Naive thymus-derived CD4-positive, alpha-beta T cell (primary cell): ENCODE data around the gene ATP9A. TPM values are rescaled to one million over a fixed set of nuclear protein-coding genes. Genes with fewer than 3 reads are reported as not detected.

Source experiments
- ATAC-seq: fragments of 150-1000 bp; cut with Tn5 transposase; 2 replicates; pipeline ENCODE4 v1.10.0; 2021; ENCODE audit warnings: mild to moderate bottlenecking, moderate library complexity
- CTCF ChIA-PET: fragments of 350-600 bp; sonication (Branson Sonifier 250); formaldehyde crosslinking; loops from one replicate; lab custom pipeline; 2021; ENCODE audit warnings: antibody characterized with exemption; lab: Charles Lee
- POLR2A ChIA-PET: fragments of 350-600 bp; sonication (Branson Sonifier 250); formaldehyde crosslinking; loops from one replicate; lab custom pipeline; 2021; ENCODE audit warnings: antibody characterized with exemption, inconsistent platforms; lab: Charles Lee
- DNase-seq, 9 donors: peaks; one replicate each; pipeline versions ENCODE4 v3.0.0 to v3.0.0-alpha.2; 2020 to 2022; ENCODE audit warnings: mixed read lengths in 1 of 9
- H3K27ac ChIP-seq: one replicate; pipeline ENCODE4 v1.7.0; 2013; ENCODE audit warnings: mild to moderate bottlenecking, low read depth, low read length, moderate library complexity
- H3K27me3 ChIP-seq, 2 donors: one replicate each; pipeline ENCODE4 v1.7.0; 2013; ENCODE audit warnings: low read length in 2 of 2, mild to moderate bottlenecking in 2 of 2, moderate library complexity in 2 of 2; ENCODE audit not compliant: control insufficient read depth in 2 of 2, insufficient read depth in 2 of 2
- H3K36me3 ChIP-seq, 3 experiments: 1 replicate in 2 of 3; 2 replicates in 1 of 3; pipeline ENCODE4 v1.7.0; 2013; ENCODE audit warnings: low read length in 3 of 3, mild to moderate bottlenecking in 3 of 3, moderate library complexity in 1 of 3; ENCODE audit not compliant: insufficient read depth in 3 of 3, control insufficient read depth in 2 of 3
- H3K4me1 ChIP-seq, 2 donors: one replicate each; pipeline ENCODE4 v1.7.0; 2013; ENCODE audit warnings: low read length in 2 of 2, mild to moderate bottlenecking in 2 of 2, moderate library complexity in 1 of 2; ENCODE audit not compliant: control insufficient read depth in 2 of 2, insufficient read depth in 2 of 2
- H3K4me3 ChIP-seq: 2 replicates; pipeline ENCODE4 v1.7.0; 2013; ENCODE audit warnings: mild to moderate bottlenecking, low read length
- H3K9me3 ChIP-seq, 3 experiments: 1 replicate in 2 of 3; 2 replicates in 1 of 3; pipeline ENCODE4 v1.7.0; 2013; ENCODE audit warnings: low read length in 3 of 3; ENCODE audit not compliant: control insufficient read depth in 2 of 3
- H3K27ac Mint-ChIP-seq, 9 donors: one replicate each; pipeline ENCODE4 v1.8.0; 2020 to 2022; ENCODE audit warnings: mixed read lengths in 9 of 9, mild to moderate bottlenecking in 8 of 9, moderate library complexity in 5 of 9, inconsistent platforms in 2 of 9
- H3K27me3 Mint-ChIP-seq, 5 donors: one replicate each; pipeline ENCODE4 v1.8.0; 2021 to 2022; ENCODE audit warnings: mixed read lengths in 5 of 5, mild to moderate bottlenecking in 1 of 5
- H3K36me3 Mint-ChIP-seq, 5 donors: one replicate each; pipeline ENCODE4 v1.8.0; 2020 to 2022; ENCODE audit warnings: mixed read lengths in 5 of 5, mild to moderate bottlenecking in 3 of 5, inconsistent platforms in 1 of 5
- H3K4me1 Mint-ChIP-seq, 7 donors: one replicate each; pipeline ENCODE4 v1.8.0; 2020 to 2022; ENCODE audit warnings: mixed read lengths in 7 of 7, mild to moderate bottlenecking in 3 of 7, inconsistent platforms in 1 of 7
- H3K4me3 Mint-ChIP-seq, 10 donors: one replicate each; pipeline ENCODE4 v1.8.0; 2020 to 2022; ENCODE audit warnings: mild to moderate bottlenecking in 10 of 10, mixed read lengths in 10 of 10, moderate library complexity in 6 of 10, inconsistent platforms in 2 of 10
- H3K9me3 Mint-ChIP-seq, 11 donors: one replicate each; pipeline ENCODE4 v1.8.0; 2020 to 2022; ENCODE audit warnings: mixed read lengths in 11 of 11, mild to moderate bottlenecking in 4 of 11, inconsistent platforms in 1 of 11, moderate library complexity in 1 of 11
- intact Hi-C, 2 donors: fragments of 100-400 bp; cut with micrococcal nuclease; formaldehyde crosslinking; loops; one replicate each; pipeline ENCODE4 v1.15.1; 2023
- polyA plus RNA-seq, 2 donors: library from polyadenylated mRNA; unstranded; fragments of 300-500 nt; fragmentation: Illumina TruSeq; gene quantifications; one replicate each; pipeline ENCODE4 v1.2.3, GENCODE V29; 2021
- total RNA-seq, 6 experiments: library from RNA in 5 of 6; stranded (reverse) in 5 of 6; gene quantifications; 1 replicate in 5 of 6; 2 replicates in 1 of 6; pipeline ENCODE4 v1.2.3 and lab custom pipeline; 2021 to 2026

Gene ATP9A
- total and polyA plus RNA-seq, 7 experiments from 2014 or later = 0.05 to 2.0 (median 0.83) TPM; not detected in 3

- no peak for DNase-seq
- POLR2A ChIA-PET = no interaction called here
- intact Hi-C loops = no loop called here
- H3K4me1 ChIP-seq = peaks cover 0 to 7% of the 10 kb centered on the region in 2 donors
- H3K36me3 Mint-ChIP-seq = no peaks in the 10 kb centered on the region
- no peaks in the 10 kb centered on the region for H3K9me3 Mint-ChIP-seq
- CTCF ChIA-PET = no interaction called here
- H3K9me3 ChIP-seq = no peaks in the 10 kb centered on the region
- no peaks in the 10 kb centered on the region for H3K36me3 ChIP-seq
- no peak for ATAC-seq
- H3K4me3 Mint-ChIP-seq = no peak overlapping the region
- peaks cover 0 to 15% (median 5%) of the 10 kb centered on the region in 5 donors for H3K27me3 Mint-ChIP-seq
- no peak overlapping the region for H3K27ac Mint-ChIP-seq
- no peaks in the 10 kb centered on the region for H3K27me3 ChIP-seq
- no peaks in the 10 kb centered on the region for H3K4me1 Mint-ChIP-seq
- no peak overlapping the region for H3K4me3 ChIP-seq
- no peak overlapping the region for H3K27ac ChIP-seq
Observed at GRCh38 chr20:51610111-51610510, 158.1 kb downstream of the ATP9A start.

GRCh38 chr20:51609251-51609650 lies 158.9 kb downstream of the ATP9A start:
- ATAC-seq (no peak), DNase-seq (no peak)
- Histone ChIP-seq H3K4me1 (peaks cover 0 to 7% of the 10 kb centered on the region in 2 donors), H3K9me3 (no peaks in the 10 kb centered on the region), H3K27me3 (no peaks in the 10 kb centered on the region), H3K27ac (no peak overlapping the region), H3K4me3 (no peak overlapping the region), H3K36me3 (no peaks in the 10 kb centered on the region)
- POLR2A ChIA-PET = no interaction called here
- H3K27me3 Mint-ChIP-seq = peaks cover 0 to 15% (median 6%) of the 10 kb centered on the region in 5 donors
- CTCF ChIA-PET = interaction anchor here (0.6 kb wide), 1 partner anchor 15 kb away, joined by 6 read pairs; no protein-coding TSS in a partner anchor
- intact Hi-C loops = no loop called here
- no peak overlapping the region for H3K27ac Mint-ChIP-seq
- H3K9me3 Mint-ChIP-seq = no peaks in the 10 kb centered on the region
- H3K4me1 Mint-ChIP-seq = no peaks in the 10 kb centered on the region
- H3K4me3 Mint-ChIP-seq = no peak overlapping the region
- no peaks in the 10 kb centered on the region for H3K36me3 Mint-ChIP-seq

- Mint-ChIP-seq H3K9me3 (no peaks in the 10 kb centered on the region), H3K4me3 (no peak overlapping the region), H3K4me1 (no peaks in the 10 kb centered on the region), H3K27me3 (peaks cover 0 to 15% (median 6%) of the 10 kb centered on the region in 5 donors), H3K27ac (no peak overlapping the region), H3K36me3 (no peaks in the 10 kb centered on the region)
- Histone ChIP-seq H3K27ac (no peak overlapping the region), H3K4me1 (peaks cover 0 to 7% of the 10 kb centered on the region in 2 donors), H3K36me3 (no peaks in the 10 kb centered on the region), H3K4me3 (no peak overlapping the region), H3K27me3 (no peaks in the 10 kb centered on the region), H3K9me3 (no peaks in the 10 kb centered on the region)
- CTCF ChIA-PET = interaction anchor here (0.6 kb wide), 1 partner anchor 9 kb away, joined by 3 read pairs; no protein-coding TSS in a partner anchor
- intact Hi-C loops = no loop called here
- no peak for ATAC-seq
- DNase-seq = no peak
- POLR2A ChIA-PET = no interaction called here
Observed at GRCh38 chr20:51608061-51608460, 160.1 kb downstream of the ATP9A start.

- H3K27ac ChIP-seq = no peak overlapping the region
- intact Hi-C loops = no loop called here
Observed at GRCh38 chr20:51607170-51607569, 161.0 kb downstream of the ATP9A start.

GRCh38 chr20:51604851-51605250 lies 163.3 kb downstream of the ATP9A start:
- no peak for ATAC-seq
- no peaks in the 10 kb centered on the region for H3K9me3 ChIP-seq
- H3K4me1 Mint-ChIP-seq = no peaks in the 10 kb centered on the region
- POLR2A ChIA-PET = no interaction called here
- H3K27me3 Mint-ChIP-seq = peaks cover 0 to 8% (median 5%) of the 10 kb centered on the region in 5 donors
- H3K4me3 Mint-ChIP-seq = no peak overlapping the region
- H3K36me3 ChIP-seq = no peaks in the 10 kb centered on the region
- intact Hi-C loops = no loop called here
- DNase-seq = no peak
- no peak overlapping the region for H3K27ac Mint-ChIP-seq
- no peak overlapping the region for H3K27ac ChIP-seq
- H3K4me1 ChIP-seq = peaks cover 0 to 7% of the 10 kb centered on the region in 2 donors
- CTCF ChIA-PET = no interaction called here
- no peaks in the 10 kb centered on the region for H3K9me3 Mint-ChIP-seq
- no peaks in the 10 kb centered on the region for H3K27me3 ChIP-seq
- H3K36me3 Mint-ChIP-seq = no peaks in the 10 kb centered on the region
- no peak overlapping the region for H3K4me3 ChIP-seq

More at GRCh38 chr20:51607170-51607569, 161.0 kb downstream of the ATP9A start:
- no peak for ATAC-seq
- H3K9me3 Mint-ChIP-seq = no peaks in the 10 kb centered on the region
- Histone ChIP-seq H3K9me3 (no peaks in the 10 kb centered on the region), H3K4me1 (peaks cover 0 to 7% of the 10 kb centered on the region in 2 donors), H3K27me3 (no peaks in the 10 kb centered on the region), H3K4me3 (no peak overlapping the region), H3K36me3 (no peaks in the 10 kb centered on the region)
- no peak overlapping the region for H3K4me3 Mint-ChIP-seq
- no peak for DNase-seq
- H3K4me1 Mint-ChIP-seq = no peaks in the 10 kb centered on the region
- POLR2A ChIA-PET = no interaction called here
- CTCF ChIA-PET = no interaction called here
- peaks cover 0 to 15% (median 6%) of the 10 kb centered on the region in 5 donors for H3K27me3 Mint-ChIP-seq
- no peak overlapping the region for H3K27ac Mint-ChIP-seq
- no peaks in the 10 kb centered on the region for H3K36me3 Mint-ChIP-seq

GRCh38 chr20:51602131-51602530 lies 166.1 kb downstream of the ATP9A start:
- no peaks in the 10 kb centered on the region for H3K36me3 Mint-ChIP-seq
- CTCF ChIA-PET = no interaction called here
- ATAC-seq (no peak), DNase-seq (no peak)
- peaks cover 0 to 6% (median 0%) of the 10 kb centered on the region in 7 donors for H3K4me1 Mint-ChIP-seq
- POLR2A ChIA-PET = no interaction called here
- Histone ChIP-seq H3K36me3 (no peaks in the 10 kb centered on the region), H3K27ac (no peak overlapping the region), H3K4me1 (no peaks in the 10 kb centered on the region), H3K27me3 (no peaks in the 10 kb centered on the region), H3K4me3 (no peak overlapping the region), H3K9me3 (no peaks in the 10 kb centered on the region)
- H3K4me3 Mint-ChIP-seq = no peak overlapping the region
- H3K27me3 Mint-ChIP-seq = peaks cover 0 to 4% (median 1%) of the 10 kb centered on the region in 5 donors
- no peaks in the 10 kb centered on the region for H3K9me3 Mint-ChIP-seq
- intact Hi-C loops = no loop called here
- H3K27ac Mint-ChIP-seq = no peak overlapping the region

GRCh38 chr20:51600950-51601349 lies 167.2 kb downstream of the ATP9A start:
- H3K27me3 ChIP-seq = no peaks in the 10 kb centered on the region
- ATAC-seq (no peak), DNase-seq (no peak)
- no peak overlapping the region for H3K27ac ChIP-seq
- H3K9me3 ChIP-seq = no peaks in the 10 kb centered on the region
- H3K4me1 ChIP-seq = no peaks in the 10 kb centered on the region
- Mint-ChIP-seq H3K4me3 (no peak overlapping the region), H3K4me1 (peaks cover 0 to 12% (median 0%) of the 10 kb centered on the region in 7 donors), H3K27me3 (peaks cover 0 to 9% (median 0%) of the 10 kb centered on the region in 5 donors), H3K36me3 (no peaks in the 10 kb centered on the region), H3K27ac (no peak overlapping the region), H3K9me3 (no peaks in the 10 kb centered on the region)
- intact Hi-C loops = no loop called here
- H3K36me3 ChIP-seq = no peaks in the 10 kb centered on the region
- ChIA-PET CTCF (no interaction called here), POLR2A (no interaction called here)
- no peak overlapping the region for H3K4me3 ChIP-seq
